WTC11 (cell line): ENCODE results near the gene CLEC20A. TPM values are rescaled to one million over a fixed set of nuclear protein-coding genes. Genes with fewer than 3 reads are reported as not detected.

ENCODE experiments used
- ATAC-seq: fragments of 200-7000 bp; cut with Tn5 transposase; 2 replicates; pipeline ENCODE4 v1.10.0; 2021; ENCODE audit warnings: mild to moderate bottlenecking, moderate library complexity
- CTCF ChIA-PET: fragments of 300-600 bp; sonication (Branson Sonifier 250); formaldehyde crosslinking; loops from one replicate; lab custom pipeline; 2021; ENCODE audit warnings: antibody characterized with exemption; lab: Charles Lee
- POLR2A ChIA-PET: fragments of 350-600 bp; sonication (Branson Sonifier 250); formaldehyde crosslinking; loops from one replicate; lab custom pipeline; 2021; ENCODE audit warnings: antibody characterized with exemption; lab: Charles Lee
- DNase-seq: peaks from one replicate; pipeline ENCODE4 v3.0.0; 2021; ENCODE audit warnings: low spot score
- H3K27ac Mint-ChIP-seq: 2 replicates; pipeline ENCODE4 v1.8.0; 2021; ENCODE audit warnings: mixed read lengths
- H3K27me3 Mint-ChIP-seq: 2 replicates; pipeline ENCODE4 v1.8.0; 2021; ENCODE audit warnings: low read depth, mild to moderate bottlenecking, moderate library complexity, mixed read lengths
- H3K36me3 Mint-ChIP-seq: 2 replicates; pipeline ENCODE4 v1.8.0; 2021; ENCODE audit warnings: mixed read lengths
- H3K4me1 Mint-ChIP-seq: 2 replicates; pipeline ENCODE4 v1.8.0; 2022; ENCODE audit warnings: mixed read lengths
- H3K4me3 Mint-ChIP-seq: 2 replicates; pipeline ENCODE4 v1.8.0; 2021; ENCODE audit warnings: mild to moderate bottlenecking, moderate library complexity, mixed read lengths
- H3K9me3 Mint-ChIP-seq: 2 replicates; pipeline ENCODE4 v1.8.0; 2021; ENCODE audit warnings: mixed read lengths
- AFF4 ChIP-seq: sonication (generic); formaldehyde crosslinking; IDR thresholded peaks from 2 replicates; pipeline ENCODE4 v1.8.1; 2023; ENCODE audit warnings: mild to moderate bottlenecking, missing genetic modification reagents, borderline replicate concordance
- AR ChIP-seq: fragments of 250-450 bp; sonication (Bioruptor Pico); IDR thresholded peaks from 2 replicates; pipeline ENCODE4 v1.9.0; 2021; ENCODE audit warnings: mild to moderate bottlenecking
- ATF6 ChIP-seq: sonication (generic); formaldehyde crosslinking; IDR thresholded peaks from 2 replicates; pipeline ENCODE4 v1.8.1; 2023; ENCODE audit warnings: mild to moderate bottlenecking, missing genetic modification reagents
- CBFB ChIP-seq: sonication (generic); formaldehyde crosslinking; IDR thresholded peaks from 2 replicates; pipeline ENCODE4 v1.8.1; 2022; ENCODE audit warnings: mild to moderate bottlenecking, low read depth, missing genetic modification reagents
- CDX4 ChIP-seq: fragments of 250-450 bp; sonication (Bioruptor Pico); IDR thresholded peaks from 2 replicates; pipeline ENCODE4 v1.9.0; 2021; ENCODE audit warnings: moderate library complexity, mild to moderate bottlenecking, inconsistent platforms, borderline replicate concordance
- CTCF ChIP-seq: fragments of 200-600 bp; IDR thresholded peaks from 2 replicates; pipeline ENCODE4 v1.8.0; 2022; ENCODE audit warnings: antibody characterized with exemption
- FOXK1 ChIP-seq: sonication (generic); formaldehyde crosslinking; IDR thresholded peaks from 2 replicates; pipeline ENCODE4 v1.8.0; 2022; ENCODE audit warnings: mild to moderate bottlenecking, moderate library complexity, missing genetic modification reagents
- FOXP1 ChIP-seq: sonication (generic); formaldehyde crosslinking; IDR thresholded peaks from 2 replicates; pipeline ENCODE4 v1.8.0; 2022; ENCODE audit warnings: missing genetic modification reagents, mild to moderate bottlenecking, moderate library complexity, borderline replicate concordance
- GRHL2 ChIP-seq: fragments of 250-450 bp; sonication (Bioruptor Pico); IDR thresholded peaks from 2 replicates; pipeline ENCODE4 v1.8.0; 2022; ENCODE audit warnings: mild to moderate bottlenecking, moderate library complexity; ENCODE audit not compliant: insufficient replicate concordance, severe bottlenecking
- GTF2I ChIP-seq: fragments of 250-450 bp; sonication (Bioruptor Pico); conservative IDR thresholded peaks from 2 replicates; pipeline ENCODE4 v1.4.0; 2021; ENCODE audit warnings: mild to moderate bottlenecking
- IRF2 ChIP-seq: sonication (generic); formaldehyde crosslinking; IDR thresholded peaks from 2 replicates; pipeline ENCODE4 v1.8.0; 2022; ENCODE audit warnings: low read depth, missing genetic modification reagents, borderline replicate concordance
- JAZF1 ChIP-seq: fragments of 250-450 bp; sonication (Bioruptor Pico); IDR thresholded peaks from 2 replicates; pipeline ENCODE4 v1.9.0; 2021; ENCODE audit warnings: moderate library complexity, mild to moderate bottlenecking, inconsistent platforms
- KAT7 ChIP-seq: sonication (generic); formaldehyde crosslinking; IDR thresholded peaks from 2 replicates; pipeline ENCODE4 v1.8.1; 2023; ENCODE audit warnings: missing genetic modification reagents, mild to moderate bottlenecking, borderline replicate concordance
- RELA ChIP-seq: sonication (generic); formaldehyde crosslinking; IDR thresholded peaks from 2 replicates; pipeline ENCODE4 v1.8.1; 2022; ENCODE audit warnings: missing genetic modification reagents, mild to moderate bottlenecking, borderline replicate concordance
- RORB ChIP-seq: fragments of 250-450 bp; sonication (Bioruptor Pico); IDR thresholded peaks from 2 replicates; pipeline ENCODE4 v1.9.0; 2021; ENCODE audit warnings: mild to moderate bottlenecking
- TCF7 ChIP-seq: sonication (generic); formaldehyde crosslinking; IDR thresholded peaks from 2 replicates; pipeline ENCODE4 v1.8.0; 2022; ENCODE audit warnings: mild to moderate bottlenecking, low read depth, missing genetic modification reagents, moderate library complexity
- ZBTB43 ChIP-seq: sonication (generic); formaldehyde crosslinking; IDR thresholded peaks from 2 replicates; pipeline ENCODE4 v1.8.1; 2023; ENCODE audit warnings: mild to moderate bottlenecking, missing genetic modification reagents
- ZNF317 ChIP-seq: sonication (generic); formaldehyde crosslinking; IDR thresholded peaks from 2 replicates; pipeline ENCODE4 v1.8.1; 2023; ENCODE audit warnings: low read depth, mild to moderate bottlenecking, moderate library complexity, missing genetic modification reagents, borderline replicate concordance
- ZNF425 ChIP-seq: fragments of 250-450 bp; sonication (Bioruptor Pico); conservative IDR thresholded peaks from 2 replicates; pipeline ENCODE4 v1.9.0; 2021; ENCODE audit warnings: mild to moderate bottlenecking
- total RNA-seq: library from RNA; stranded (reverse); gene quantifications from 3 replicates; pipeline ENCODE4 v1.2.3, GENCODE V29; 2021

The CLEC20A gene
- total RNA-seq, 1 experiment from 2014 or later, result not detected

- Mint-ChIP-seq H3K27me3 (no peaks in the 10 kb centered on the region), H3K4me1 (peaks cover 15% of the 10 kb centered on the region), H3K36me3 (peaks cover 11% of the 10 kb centered on the region), H3K27ac (no peak overlapping the region), H3K9me3 (no peaks in the 10 kb centered on the region), H3K4me3 (no peak overlapping the region)
- TF ChIP-seq TCF7 (CRISPR knock-in tag), result no peak
- no peak for TF ChIP-seq CDX4 (CRISPR knock-in tag)
- no peak for TF ChIP-seq ZNF317 (CRISPR knock-in tag)
- no peak for TF ChIP-seq IRF2 (CRISPR knock-in tag)
- TF ChIP-seq KAT7 (CRISPR knock-in tag), result no peak
- TF ChIP-seq RELA (CRISPR knock-in tag), result no peak
- no peak for TF ChIP-seq FOXK1 (CRISPR knock-in tag)
- TF ChIP-seq GRHL2, result no peak
- no peak for TF ChIP-seq AFF4 (CRISPR knock-in tag)
- TF ChIP-seq FOXP1 (CRISPR knock-in tag), result no peak
- no peak for TF ChIP-seq JAZF1 (CRISPR knock-in tag)
- no peak for TF ChIP-seq ATF6
- POLR2A ChIA-PET, result no interaction called here
- peak; percentile 69 for ATAC-seq
- DNase-seq, result no peak
- CTCF ChIA-PET, result interaction anchor here (0.6 to 2.2 kb wide), 4 partner anchors 57 to 536 kb away, joined by 3 to 15 read pairs (median 4); no protein-coding TSS in a partner anchor
Observed at GRCh38 chr1:178436899-178437298, 59.9 kb downstream of the CLEC20A start.

GRCh38 chr1:178434899-178435435, 61.8 kb downstream of the CLEC20A start:
- peaks cover 15% of the 10 kb centered on the region for H3K4me1 Mint-ChIP-seq
- DNase-seq (no peak), ATAC-seq (peak; percentile 28; the same call in 1 of the 2 replicates)
- no peaks in the 10 kb centered on the region for H3K27me3 Mint-ChIP-seq
- ChIA-PET POLR2A (no interaction called here), CTCF (interaction anchor here (1.0 to 2.2 kb wide), 4 partner anchors 56 to 136 kb away, joined by 4 to 20 read pairs (median 5); no protein-coding TSS in a partner anchor)
- no peak overlapping the region for H3K27ac Mint-ChIP-seq
- no peak overlapping the region for H3K4me3 Mint-ChIP-seq
- no peaks in the 10 kb centered on the region for H3K9me3 Mint-ChIP-seq
- no peaks in the 10 kb centered on the region for H3K36me3 Mint-ChIP-seq
- TF ChIP-seq ZNF425 (CRISPR knock-in tag) (no peak), GTF2I (CRISPR knock-in tag) (no peak), ZBTB43 (CRISPR knock-in tag) (no peak), AR (CRISPR knock-in tag) (no peak), CBFB (no peak), RORB (no peak), CTCF (no peak)
